Activated CD8-positive, alpha-beta memory T cell treated with anti-CD3 and anti-CD28 coated beads, Interleukin-2, amount 50 U/mL, for 24 hours (primary cell): ENCODE data around the gene PKD1L1.
"Not testable (repeated sequence)": the region's sequence is repeated elsewhere in the genome, so short reads cannot be mapped to it uniquely, and the experiment has no call there.

Experiments used
- DNase-seq: peaks from one replicate; pipeline ENCODE4 v3.0.0-alpha.2; 2020; ENCODE audit errors: extremely low read depth

Gene PKD1L1

GRCh38 chr7:47764746-47765145 is 183.5 kb downstream of the PKD1L1 start:
- DNase-seq, result no peak

GRCh38 chr7:47763063-47763974 is 184.9 kb downstream of the PKD1L1 start:
- no peak for DNase-seq

- DNase-seq, result no peak
Observed at GRCh38 chr7:47762746-47763062, 185.6 kb downstream of the PKD1L1 start.

GRCh38 chr7:47762207-47762606 is 186.1 kb downstream of the PKD1L1 start:
- no peak for DNase-seq

- DNase-seq, result no peak
Observed at GRCh38 chr7:47759056-47759706, 189.1 kb downstream of the PKD1L1 start.

GRCh38 chr7:47758546-47758945 is 189.7 kb downstream of the PKD1L1 start:
- DNase-seq, result no peak

GRCh38 chr7:47757921-47758411 is 190.3 kb downstream of the PKD1L1 start:
- DNase-seq, result no peak

- no peak for DNase-seq
Observed at GRCh38 chr7:47756636-47757035, 191.6 kb downstream of the PKD1L1 start.

- DNase-seq, result no peak
Observed at GRCh38 chr7:47755248-47755647, 193.0 kb downstream of the PKD1L1 start.

- not testable (repeated sequence) for DNase-seq
Observed at GRCh38 chr7:47751724-47752123, 196.5 kb downstream of the PKD1L1 start.

GRCh38 chr7:47751043-47751442 is 197.2 kb downstream of the PKD1L1 start:
- no peak for DNase-seq

- DNase-seq, result no peak
Observed at GRCh38 chr7:47748041-47748440, 200.2 kb downstream of the PKD1L1 start.

- DNase-seq, result no peak
Observed at GRCh38 chr7:47747160-47747559, 201.1 kb downstream of the PKD1L1 start.

GRCh38 chr7:47746468-47746867 is 201.8 kb downstream of the PKD1L1 start:
- no peak for DNase-seq

- DNase-seq, result no peak
Observed at GRCh38 chr7:47744883-47745282, 203.4 kb downstream of the PKD1L1 start.

- no peak for DNase-seq
Observed at GRCh38 chr7:47743965-47744591, 204.2 kb downstream of the PKD1L1 start.

GRCh38 chr7:47741984-47742383 is 206.3 kb downstream of the PKD1L1 start:
- no peak for DNase-seq

- DNase-seq, result no peak
Observed at GRCh38 chr7:47739891-47740290, 208.4 kb downstream of the PKD1L1 start.

- no peak for DNase-seq
Observed at GRCh38 chr7:47739301-47739875, 208.9 kb downstream of the PKD1L1 start.

- DNase-seq, result no peak
Observed at GRCh38 chr7:47738563-47739166, 209.6 kb downstream of the PKD1L1 start.

- DNase-seq, result no peak
Observed at GRCh38 chr7:47737601-47738000, 210.7 kb downstream of the PKD1L1 start.
